ENCODE measurements around the gene ABCC11. TPM values are rescaled to one million over a fixed set of nuclear protein-coding genes. Genes with fewer than 3 reads are reported as not detected.

The ABCC11 gene
- total and polyA plus RNA-seq, 2 experiments from 2014 or later = 0.10 TPM; not detected in 1

- no peak for TF ChIP-seq REST (IDR thresholded peaks at IDR 0.05; ENCODE audit: unreplicated experiment)
- no peak for TF ChIP-seq ETS1 (IDR thresholded peaks at IDR 0.05)
- TF ChIP-seq EZH2phosphoT487 (IDR thresholded peaks at IDR 0.05; ENCODE audit: unreplicated experiment) = no peak
- no peak for TF ChIP-seq NANOG (IDR thresholded peaks at IDR 0.05; ENCODE audit: borderline replicate concordance)
These were observed 113.7 kb downstream of the ABCC11 start (continued) for GRCh38 chr16:48133455-48134211.

- Mint-ChIP-seq H3K36me3 (ENCODE audit: low read depth) (no peaks in the 10 kb centered on the region), H3K4me3 (no peak overlapping the region), H3K27me3 (ENCODE audit: insufficient read depth, low read depth, poor library complexity) (peaks cover 9% of the 10 kb centered on the region), H3K27ac (no peak overlapping the region), H3K4me1 (no peaks in the 10 kb centered on the region), H3K9me3 (no peaks in the 10 kb centered on the region)
- Histone ChIP-seq H2AFZ (no peak overlapping the region), H3K27ac (ENCODE audit: low read depth) (no peak overlapping the region), H3K4me2 (no peak overlapping the region), H3K4me1 (ENCODE audit: insufficient read depth) (no peaks in the 10 kb centered on the region), H3K9me2 (ENCODE audit: insufficient read depth) (no peaks in the 10 kb centered on the region), H3K27me3 (ENCODE audit: insufficient read depth) (no peaks in the 10 kb centered on the region), H3K79me2 (replicated peaks; ENCODE audit: insufficient read depth) (no peaks in the 10 kb centered on the region), H3K36me3 (ENCODE audit: insufficient read depth) (no peaks in the 10 kb centered on the region), H3K4me3 (no peak overlapping the region), H3F3A (replicated peaks; ENCODE audit: low read depth) (no peaks in the 10 kb centered on the region), H4K20me1 (replicated peaks; ENCODE audit: insufficient read depth) (no peaks in the 10 kb centered on the region)
- no peak for DNase-seq (ENCODE audit: low spot score)
- no peak for ATAC-seq
- TF ChIP-seq ZNF462 (CRISPR knock-in tag; IDR thresholded peaks at IDR 0.05) (no peak), EZH2phosphoT487 (IDR thresholded peaks at IDR 0.05; ENCODE audit: unreplicated experiment) (no peak), EZH2 (IDR thresholded peaks at IDR 0.05; ENCODE audit: low read depth, unreplicated experiment) (no peak), ETS1 (IDR thresholded peaks at IDR 0.05) (no peak), CREB1 (CRISPR knock-in tag; IDR thresholded peaks at IDR 0.05; ENCODE audit: low read depth) (no peak), ZNF114 (CRISPR knock-in tag; IDR thresholded peaks at IDR 0.05) (no peak), STAT1 (IDR thresholded peaks at IDR 0.05; ENCODE audit: unreplicated experiment) (no peak)
These were observed 114.6 kb downstream of the ABCC11 start for GRCh38 chr16:48132696-48133095.
